ENCODE measurements around the gene MARS1.

DNA sequence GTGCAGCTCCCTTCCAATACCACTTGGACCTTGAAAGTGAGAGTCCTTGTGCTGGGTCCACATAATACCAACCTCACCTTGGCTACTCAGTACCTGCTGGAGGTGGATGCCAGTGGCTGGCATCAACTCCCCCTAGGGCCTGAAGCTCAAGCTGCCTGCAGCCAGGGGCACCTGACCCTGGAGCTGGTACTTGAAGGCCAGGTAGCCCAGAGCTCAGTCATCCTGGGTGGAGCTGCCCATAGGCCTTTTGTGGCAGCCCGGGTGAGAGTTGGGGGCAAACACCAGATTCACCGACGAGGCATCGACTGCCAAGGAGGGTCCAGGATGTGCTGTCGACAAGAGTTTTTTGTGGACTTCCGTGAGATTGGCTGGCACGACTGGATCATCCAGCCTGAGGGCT lies 38.5 kb upstream of the MARS1 start:
- no peak for TF ChIP-seq POLR2A (IDR thresholded peaks at IDR 0.05)
- TF ChIP-seq, protein P1, sequence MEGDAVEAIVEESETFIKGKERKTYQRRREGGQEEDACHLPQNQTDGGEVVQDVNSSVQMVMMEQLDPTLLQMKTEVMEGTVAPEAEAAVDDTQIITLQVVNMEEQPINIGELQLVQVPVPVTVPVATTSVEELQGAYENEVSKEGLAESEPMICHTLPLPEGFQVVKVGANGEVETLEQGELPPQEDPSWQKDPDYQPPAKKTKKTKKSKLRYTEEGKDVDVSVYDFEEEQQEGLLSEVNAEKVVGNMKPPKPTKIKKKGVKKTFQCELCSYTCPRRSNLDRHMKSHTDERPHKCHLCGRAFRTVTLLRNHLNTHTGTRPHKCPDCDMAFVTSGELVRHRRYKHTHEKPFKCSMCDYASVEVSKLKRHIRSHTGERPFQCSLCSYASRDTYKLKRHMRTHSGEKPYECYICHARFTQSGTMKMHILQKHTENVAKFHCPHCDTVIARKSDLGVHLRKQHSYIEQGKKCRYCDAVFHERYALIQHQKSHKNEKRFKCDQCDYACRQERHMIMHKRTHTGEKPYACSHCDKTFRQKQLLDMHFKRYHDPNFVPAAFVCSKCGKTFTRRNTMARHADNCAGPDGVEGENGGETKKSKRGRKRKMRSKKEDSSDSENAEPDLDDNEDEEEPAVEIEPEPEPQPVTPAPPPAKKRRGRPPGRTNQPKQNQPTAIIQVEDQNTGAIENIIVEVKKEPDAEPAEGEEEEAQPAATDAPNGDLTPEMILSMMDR (IDR thresholded peaks at IDR 0.05): no peak
